RCC 7860 (cell line): ENCODE results near the gene GARIN1A.

ENCODE experiments used
- DNase-seq: peaks from one replicate; pipeline ENCODE4 v3.0.0-alpha.2; 2015; ENCODE audit warnings: low spot score
- FAIRE-seq: peaks from 2 replicates; lab custom pipeline; 2012; peaks lifted over from hg19 to GRCh38; lab: Jason Lieb, UNC

GARIN1A gene

DNA sequence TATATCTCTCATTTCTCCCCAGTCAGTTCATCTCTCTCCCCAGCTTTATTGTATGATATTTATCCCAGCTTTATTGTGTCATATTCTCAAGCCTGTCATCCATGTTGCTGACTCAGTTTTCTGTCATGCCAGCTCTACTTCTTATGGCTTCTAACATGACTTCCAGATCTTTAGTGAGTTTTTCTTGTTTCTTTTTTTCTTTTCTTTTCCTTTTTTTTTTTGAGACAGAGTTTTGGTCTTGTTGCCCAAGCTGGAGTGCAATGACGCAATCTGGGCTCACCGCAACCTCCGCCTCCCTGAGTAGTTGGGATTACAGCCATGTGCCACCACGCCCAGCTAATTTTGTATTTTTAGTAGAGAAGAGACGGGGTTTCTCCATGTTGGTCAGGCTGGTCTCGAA is 38.4 kb downstream of the GARIN1A start:
- DNase-seq (no peak), FAIRE-seq (no peak)

DNA sequence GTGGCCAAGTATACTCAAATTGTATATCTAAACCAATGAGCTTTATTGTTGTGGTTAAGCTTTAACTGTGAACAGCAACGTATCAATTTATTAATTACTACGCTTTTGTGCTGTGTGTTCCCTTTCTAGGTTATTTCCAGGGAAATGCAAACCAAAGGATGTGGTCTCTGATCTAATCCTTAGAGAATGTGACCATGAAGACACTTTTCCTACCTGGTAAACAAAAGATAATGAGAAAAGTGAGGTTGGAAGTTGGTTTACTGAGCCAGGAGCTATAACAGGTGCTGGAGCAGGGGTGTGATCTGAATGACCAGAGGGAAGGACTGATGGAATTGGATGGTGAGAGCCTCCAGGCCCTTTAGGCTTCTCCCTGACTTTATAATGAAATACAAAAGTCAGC is 41.7 kb downstream of the GARIN1A start:
- DNase-seq (peak; percentile 54), FAIRE-seq (no peak)

DNA sequence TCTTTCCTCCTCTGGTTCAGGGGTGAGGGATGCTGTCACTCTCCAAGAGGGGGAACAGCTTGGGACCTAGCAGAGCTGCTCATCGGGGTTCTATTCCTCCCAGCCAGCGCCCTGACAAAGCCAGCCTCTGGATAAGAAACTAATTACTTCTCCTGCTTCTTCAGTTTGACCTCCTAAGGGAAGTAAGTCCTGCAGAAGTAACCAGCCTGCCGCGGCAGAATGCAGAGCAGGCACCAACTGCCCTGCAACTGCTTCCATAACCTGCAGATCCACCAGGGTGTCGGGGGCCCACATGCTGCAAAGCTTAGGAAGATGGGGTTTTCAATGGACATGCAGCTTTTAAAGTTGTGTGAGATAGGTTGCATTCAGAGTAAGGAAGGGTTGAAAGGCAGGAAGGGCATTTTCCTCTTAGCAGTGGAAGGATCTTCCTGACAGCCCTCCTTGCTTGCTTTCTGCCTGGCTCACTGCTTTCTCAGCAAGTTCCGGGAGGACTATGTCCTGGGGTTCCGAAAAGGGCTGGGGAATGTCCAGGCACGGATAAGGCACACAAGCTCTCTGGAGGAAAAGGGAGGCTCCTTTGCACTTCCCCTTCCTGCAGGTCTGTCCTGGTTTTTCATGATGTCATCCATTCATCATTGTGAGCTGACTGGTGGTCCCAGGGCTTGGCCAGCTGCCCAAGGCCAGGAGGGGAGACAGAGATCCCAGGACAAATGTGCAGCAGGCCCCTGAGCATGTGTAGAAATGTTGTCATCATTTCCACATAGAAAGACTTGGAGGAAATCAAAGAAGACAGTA is 42.8 kb downstream of the GARIN1A start:
- DNase-seq (no peak), FAIRE-seq (no peak)

DNA sequence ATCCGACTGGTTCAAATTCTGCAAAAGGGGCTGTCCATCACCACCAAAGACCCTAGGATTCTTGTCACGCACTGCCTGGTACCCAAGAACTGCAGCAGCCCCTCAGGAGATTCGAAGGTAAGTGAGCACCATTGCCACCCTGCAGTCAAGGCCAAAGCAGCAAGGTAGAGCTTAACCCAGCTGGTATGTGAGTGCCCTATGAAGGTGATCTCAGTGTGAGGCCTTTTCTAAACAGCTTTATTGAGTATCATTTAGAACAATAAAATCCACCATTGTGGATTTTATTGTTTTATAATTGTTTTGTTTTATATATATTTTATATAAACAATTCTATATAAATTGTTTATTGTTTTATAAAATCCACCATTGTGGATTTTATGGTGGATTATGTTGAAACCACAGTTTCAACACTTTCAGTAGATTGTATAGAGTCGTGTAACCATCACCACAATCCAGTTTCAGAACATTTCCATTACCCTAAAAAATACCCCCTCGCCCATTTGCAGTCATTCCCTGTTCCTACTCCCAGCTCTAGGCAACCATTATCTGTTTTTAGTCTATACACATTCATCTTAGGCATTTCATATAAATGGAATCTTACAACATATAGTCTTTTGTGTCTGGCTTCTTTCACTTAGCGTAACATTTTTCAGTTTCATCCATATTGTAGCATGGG is 47.0 kb downstream of the GARIN1A start:
- DNase-seq (no peak), FAIRE-seq (no peak)

DNA sequence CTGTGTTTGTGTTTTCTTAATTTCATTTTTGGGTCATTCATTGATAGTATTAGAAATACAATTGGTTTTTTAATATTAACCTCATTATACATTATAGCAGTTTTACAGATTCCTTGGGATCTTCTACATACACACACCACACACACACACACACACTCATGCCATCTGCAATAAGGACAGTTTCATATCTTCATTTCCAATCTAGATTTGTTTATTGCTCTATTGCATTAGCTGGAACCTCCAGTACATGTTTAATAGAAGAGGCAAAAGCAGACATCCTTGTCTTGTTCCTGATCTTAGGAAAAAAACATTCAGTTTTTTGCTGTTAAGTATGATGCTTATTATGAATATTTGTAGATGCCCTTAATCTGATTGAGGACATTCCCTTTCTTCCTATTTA is 49.3 kb downstream of the GARIN1A start:
- FAIRE-seq (no peak), DNase-seq (no peak)
